ENCODE measurements around the gene OR10AD1.
"Not testable (repeated sequence)": the region's sequence is repeated elsewhere in the genome, so short reads cannot be mapped to it uniquely, and the experiment has no call there.

The OR10AD1 gene, protein sequence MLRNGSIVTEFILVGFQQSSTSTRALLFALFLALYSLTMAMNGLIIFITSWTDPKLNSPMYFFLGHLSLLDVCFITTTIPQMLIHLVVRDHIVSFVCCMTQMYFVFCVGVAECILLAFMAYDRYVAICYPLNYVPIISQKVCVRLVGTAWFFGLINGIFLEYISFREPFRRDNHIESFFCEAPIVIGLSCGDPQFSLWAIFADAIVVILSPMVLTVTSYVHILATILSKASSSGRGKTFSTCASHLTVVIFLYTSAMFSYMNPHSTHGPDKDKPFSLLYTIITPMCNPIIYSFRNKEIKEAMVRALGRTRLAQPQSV

GRCh38 chr12:48203192-48203591, at the start of gene OR10AD1:
TSS of gene OR10AD1 (minus strand) at chr12:48203292. CDS start at chr12:48203292, 0 bp downstream.
- DNase-seq, result no peak

DNA sequence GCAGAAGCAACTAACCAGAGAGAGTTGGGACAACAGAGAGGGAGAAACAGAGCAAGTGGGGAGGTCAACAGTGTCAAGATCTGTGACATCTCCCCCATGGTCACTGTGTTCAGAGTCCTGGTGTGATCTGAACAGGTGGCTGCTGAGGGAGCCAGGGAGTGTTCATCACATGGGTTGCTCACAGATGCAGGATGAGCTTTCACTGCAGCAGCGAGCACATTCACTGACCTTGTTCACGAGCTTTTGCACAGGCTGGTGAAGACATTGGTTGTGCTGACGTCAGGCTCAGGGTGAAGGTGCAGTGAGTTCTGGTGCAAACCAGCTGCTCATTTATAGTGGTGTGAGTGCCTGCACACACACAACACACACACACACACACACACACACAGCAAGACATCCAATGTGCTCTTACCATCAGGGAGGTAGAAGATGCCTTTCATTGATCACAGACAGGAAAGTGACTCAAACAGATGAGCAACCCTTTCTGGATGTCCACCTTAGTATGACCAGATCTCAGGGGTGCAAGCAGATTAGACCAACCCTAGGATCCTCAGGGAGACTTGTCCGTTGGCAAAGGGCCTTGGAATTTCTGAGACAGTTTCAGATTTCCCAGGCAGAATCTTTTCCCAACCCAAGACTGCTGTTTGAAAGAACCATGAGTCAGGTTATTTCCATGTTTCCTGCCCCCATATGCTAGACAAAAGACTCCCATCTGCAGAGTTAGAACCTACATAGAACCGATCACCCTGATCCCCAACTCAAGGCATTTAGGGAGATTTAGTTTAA, 44.3 kb upstream of the OR10AD1 start:
- DNase-seq, result no peak

GRCh38 chr12:48237162-48237561, 34.1 kb upstream of the OR10AD1 start:
- DNase-seq, result no peak

DNA sequence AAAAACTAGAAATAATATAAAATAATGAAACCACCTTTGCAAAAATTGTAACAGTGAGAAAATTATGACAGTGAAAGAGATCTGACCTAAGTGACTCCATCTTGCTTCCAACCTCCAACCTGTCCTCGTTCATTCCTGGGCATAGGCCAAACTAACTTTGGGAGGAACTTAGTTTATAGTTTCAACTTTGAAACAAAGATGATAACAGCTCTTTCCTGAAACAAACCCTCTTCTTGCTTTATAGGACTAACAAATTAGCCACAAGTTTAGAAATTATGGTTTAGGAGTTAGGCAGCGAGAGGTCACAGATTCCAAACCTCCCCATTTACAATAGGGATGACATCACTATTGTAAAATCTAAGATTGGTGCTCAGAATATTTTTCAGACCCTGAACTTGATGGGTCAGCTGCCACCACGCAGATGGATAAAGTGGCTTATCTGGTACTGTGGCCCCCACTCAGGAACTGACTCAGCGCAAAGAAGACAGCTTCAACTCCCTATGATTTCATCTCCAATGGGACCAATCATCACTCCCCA, 32.8 kb upstream of the OR10AD1 start:
- DNase-seq, result no peak

DNA sequence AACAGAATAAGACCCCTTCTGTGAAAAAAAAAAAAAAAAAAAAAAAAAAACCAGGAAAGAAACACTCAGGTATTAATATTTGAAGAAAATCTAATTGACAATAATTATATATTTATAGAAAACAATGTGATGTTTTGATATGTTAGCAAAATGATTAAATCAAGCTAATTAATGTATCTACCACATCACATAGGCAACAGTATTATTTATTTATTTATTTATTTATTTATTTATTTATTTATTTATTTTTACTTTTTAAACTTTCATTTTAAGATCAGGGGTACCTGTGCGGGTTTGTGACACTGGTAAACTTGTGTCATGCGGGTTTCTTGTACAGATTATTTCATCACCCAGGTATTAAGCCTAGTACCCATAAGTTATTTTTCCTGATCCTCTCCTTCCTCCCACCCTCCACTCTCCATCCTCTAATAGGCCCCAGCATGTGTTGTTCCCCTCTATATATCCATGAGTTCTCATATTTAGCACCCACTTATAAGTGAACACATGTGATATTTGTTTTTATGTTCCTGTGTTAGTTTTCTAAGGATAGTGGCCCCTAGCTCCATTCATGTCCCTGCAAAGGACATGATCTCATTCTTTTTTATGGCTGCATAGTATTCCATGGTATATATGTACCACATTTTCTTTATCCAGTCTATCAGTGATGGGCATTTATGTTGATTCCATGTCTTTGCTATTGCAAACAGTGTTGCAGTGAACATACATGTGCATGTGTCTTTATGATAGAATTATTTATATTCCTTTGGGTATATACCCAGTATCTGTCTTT, 28.3 kb upstream of the OR10AD1 start:
- DNase-seq, result not testable (repeated sequence)

GRCh38 chr12:48224533-48224932, 21.4 kb upstream of the OR10AD1 start:
- DNase-seq, result not testable (repeated sequence)

GRCh38 chr12:48221645-48222044, 18.6 kb upstream of the OR10AD1 start:
- DNase-seq, result no peak

GRCh38 chr12:48220701-48221100, 17.6 kb upstream of the OR10AD1 start:
- DNase-seq, result no peak

DNA sequence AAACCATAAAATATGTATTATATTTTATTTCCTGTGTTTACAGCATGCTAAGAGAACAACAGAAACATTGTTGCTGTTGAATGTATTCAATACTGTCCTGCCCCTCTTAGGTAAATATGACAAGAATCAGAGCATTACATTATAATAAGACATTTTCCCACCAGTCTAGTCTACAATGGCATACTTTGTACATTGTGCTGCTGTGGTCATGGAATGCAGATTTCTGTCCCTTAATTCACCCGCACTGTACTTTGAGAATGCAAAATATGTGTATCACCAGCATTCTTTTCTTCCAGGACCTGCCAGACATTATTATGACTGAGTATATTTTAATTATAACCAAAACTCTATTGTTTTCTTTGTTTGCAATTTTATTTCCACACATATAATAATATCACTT, 16.5 kb upstream of the OR10AD1 start:
- DNase-seq, result no peak

- DNase-seq, result no peak
Observed at GRCh38 chr12:48216785-48217184, 13.7 kb upstream of the OR10AD1 start.

GRCh38 chr12:48209495-48209894, 6.4 kb upstream of the OR10AD1 start:
- not testable (repeated sequence) for DNase-seq

GRCh38 chr12:48202766-48203165, 326 bp downstream of the OR10AD1 start:
- DNase-seq, result no peak

DNA sequence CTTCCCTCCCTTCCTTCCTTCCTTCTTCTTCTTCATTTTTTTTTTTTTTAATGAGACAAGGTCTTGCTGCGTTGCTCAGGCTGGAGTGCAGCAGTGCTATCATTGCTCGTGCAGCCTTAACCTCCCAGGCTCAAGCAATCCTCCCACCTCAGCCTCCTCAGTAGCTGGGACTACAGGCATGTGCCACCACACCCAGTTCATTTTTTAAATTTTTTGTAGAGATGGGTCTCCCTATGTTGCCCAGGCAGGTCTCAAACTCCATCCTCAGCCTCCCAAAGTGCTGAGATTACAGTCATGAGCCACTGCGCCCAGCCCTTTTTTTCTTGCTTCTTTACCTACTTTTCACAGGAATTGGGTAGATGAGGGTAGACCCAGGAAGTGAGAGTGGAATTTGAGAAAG, 1.6 kb downstream of the OR10AD1 start:
- DNase-seq, result no peak

- DNase-seq, result no peak
Observed at GRCh38 chr12:48201091-48201490, 2.0 kb downstream of the OR10AD1 start.

DNA sequence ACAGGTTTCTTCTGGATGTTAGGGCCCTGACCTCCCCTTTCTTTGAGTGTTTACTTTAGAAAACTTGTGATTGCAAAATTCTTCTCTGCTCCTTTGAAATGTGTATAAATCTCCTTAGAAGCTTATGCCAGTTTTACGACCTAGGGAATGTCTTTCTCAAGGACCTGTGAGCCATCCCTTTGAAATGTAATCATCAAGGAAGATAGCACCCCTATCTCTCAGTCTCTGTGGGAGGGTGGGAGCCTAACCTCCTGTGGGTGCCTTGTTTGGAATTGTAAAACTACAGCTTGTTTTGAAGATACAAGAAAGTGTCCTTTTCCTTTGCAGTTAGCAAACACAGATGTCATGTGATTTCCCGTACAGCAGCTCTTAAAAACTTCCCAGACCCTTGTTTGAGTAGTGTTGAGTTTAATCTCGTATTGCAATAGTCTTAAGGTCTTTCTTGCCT, 3.3 kb downstream of the OR10AD1 start:
- peak in 1 of 2 experiments; percentile 10 for DNase-seq

DNA sequence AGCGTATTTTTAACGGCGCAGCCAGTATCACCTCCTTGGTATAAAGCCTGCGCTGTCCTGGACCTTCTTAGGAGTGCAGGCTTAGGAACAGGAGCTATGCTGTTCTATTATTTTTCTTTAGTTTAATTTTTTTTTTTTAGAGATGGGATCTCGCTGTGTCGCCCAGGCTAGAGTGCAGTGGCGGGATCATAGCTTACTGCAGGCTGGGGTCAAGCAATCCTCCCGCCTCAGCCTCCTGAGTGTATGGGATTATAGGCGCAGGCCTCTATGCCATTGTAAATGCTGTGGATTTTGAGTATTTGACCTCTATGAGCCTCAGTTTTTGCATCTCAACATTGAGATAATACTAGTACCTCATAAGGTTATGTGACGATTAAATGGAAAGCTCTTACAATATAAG, 4.1 kb downstream of the OR10AD1 start:
- no peak for DNase-seq

- peak in 1 of 2 experiments; percentile 24 for DNase-seq
Observed at GRCh38 chr12:48198672-48198971, 4.5 kb downstream of the OR10AD1 start.

DNA sequence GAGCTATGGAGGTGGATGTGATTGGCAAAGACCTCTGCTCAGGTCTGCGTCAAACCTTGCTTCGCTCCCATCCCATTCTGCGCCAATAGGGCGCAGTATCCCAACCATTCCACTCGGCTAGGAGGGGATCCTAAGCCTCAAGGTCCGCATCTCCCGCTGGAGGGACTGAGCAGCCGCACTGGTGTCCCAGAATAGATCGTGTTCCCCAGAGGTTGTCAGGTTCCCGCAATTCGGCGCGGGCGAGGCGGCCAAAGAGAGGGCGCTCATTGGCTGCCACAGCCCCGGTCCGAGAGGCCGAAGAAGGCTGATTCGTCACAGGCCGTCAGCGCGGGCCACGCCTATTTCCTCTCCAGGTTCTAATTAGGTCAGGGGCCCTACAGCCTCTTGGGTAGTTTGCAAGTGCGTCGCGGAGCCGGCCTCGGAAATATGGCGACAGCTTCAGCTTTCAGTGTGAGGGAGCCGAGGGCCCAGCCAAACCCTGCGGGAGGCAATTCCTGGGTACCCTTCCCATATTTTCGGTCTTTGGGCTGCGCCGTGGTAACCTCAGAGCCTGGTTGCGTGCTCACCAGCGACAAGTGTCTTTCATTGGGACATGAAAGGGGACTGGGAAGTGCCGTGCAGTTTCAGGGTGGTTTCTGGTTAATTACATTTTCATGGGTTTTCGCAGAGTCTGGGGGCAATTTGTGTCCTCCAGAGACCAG, 5.0 kb downstream of the OR10AD1 start:
- DNase-seq, result peak; percentile 85 to 88

GRCh38 chr12:48197549-48197970, 5.5 kb downstream of the OR10AD1 start:
- no peak for DNase-seq

DNA sequence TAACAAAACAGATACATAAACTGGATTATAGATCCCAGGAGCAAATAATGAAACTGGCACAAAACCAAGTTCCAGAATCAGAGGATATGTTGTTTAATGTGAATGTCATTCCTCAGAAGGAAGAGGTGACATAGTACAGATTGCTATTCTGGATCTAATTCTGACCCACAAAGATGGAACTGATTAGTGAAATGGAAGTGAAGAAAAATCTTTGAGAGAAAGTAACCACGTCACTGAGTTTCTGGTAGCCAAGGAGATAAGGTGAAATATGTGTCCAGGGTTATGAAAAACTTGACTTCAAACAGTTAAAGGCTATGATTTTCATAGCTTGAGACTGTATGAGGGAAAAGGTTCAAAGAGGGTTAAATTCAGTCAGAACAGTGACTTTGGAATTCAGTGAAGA, 8.3 kb downstream of the OR10AD1 start:
- no peak for DNase-seq

DNA sequence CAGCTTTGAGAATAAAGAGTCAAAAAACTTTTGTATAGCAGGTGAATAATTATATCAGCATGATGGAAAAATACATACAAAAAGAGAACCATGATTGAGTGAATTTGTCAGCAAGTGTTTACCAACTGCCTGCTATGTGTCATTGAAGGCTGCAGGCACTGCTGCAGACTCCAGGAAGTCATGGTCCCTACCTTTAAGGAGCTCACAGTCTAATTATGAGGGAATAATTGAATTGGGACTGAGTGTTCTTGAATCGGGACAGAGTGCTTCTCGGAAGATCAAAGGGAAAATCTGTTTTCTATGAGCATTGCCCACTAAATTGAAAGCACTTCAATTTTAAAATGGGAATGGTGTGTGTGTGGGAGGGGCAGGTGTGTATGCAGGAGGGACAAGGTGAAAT, 9.5 kb downstream of the OR10AD1 start:
- DNase-seq, result no peak

- no peak for DNase-seq
Observed at GRCh38 chr12:48192861-48193260, 10.2 kb downstream of the OR10AD1 start.

- no peak for DNase-seq
Observed at GRCh38 chr12:48191096-48191495, 12.0 kb downstream of the OR10AD1 start.

All from stimulated activated CD4-positive, alpha-beta T cell treated with anti-CD3 and anti-CD28 coated beads, Interleukin-4, amount 100 ng/mL, for 4 hours (primary cell).